H1 (cell line): ENCODE data around the gene DOCK6. TPM values are rescaled to one million over a fixed set of nuclear protein-coding genes. Genes with fewer than 3 reads are reported as not detected.

Source experiments
- CTCF ChIA-PET: fragments of 300-600 bp; sonication (Branson Sonifier 250); formaldehyde crosslinking; loops from one replicate; lab custom pipeline; 2021; ENCODE audit not compliant: partially characterized antibody; lab: Charles Lee
- POLR2A ChIA-PET: fragments of 300-600 bp; sonication (Branson Sonifier 250); formaldehyde crosslinking; loops from one replicate; lab custom pipeline; 2021; ENCODE audit warnings: inconsistent platforms; ENCODE audit not compliant: partially characterized antibody; lab: Charles Lee
- DNase-seq, 2 experiments: peaks; one replicate each; pipeline versions ENCODE4 v3.0.0 to v3.0.0-alpha.2; 2010 to 2022; ENCODE audit warnings: low spot score in 2 of 2, low read depth in 1 of 2, mixed read lengths in 1 of 2
- FAIRE-seq: peaks from 2 replicates; lab custom pipeline; 2011; peaks lifted over from hg19 to GRCh38; lab: Jason Lieb, UNC
- H2AFZ ChIP-seq: 2 replicates; pipeline ENCODE4 v1.8.1; 2012; ENCODE audit warnings: low read length, inconsistent platforms
- H2AK5ac ChIP-seq: 2 replicates; pipeline ENCODE4 v1.6.1; 2013; ENCODE audit warnings: low read depth, low read length
- H2BK120ac ChIP-seq: replicated peaks from 2 replicates; pipeline ENCODE3; 2013; ENCODE audit warnings: low read depth, low read length, inconsistent platforms
- H2BK12ac ChIP-seq: 2 replicates; pipeline ENCODE4 v1.6.1; 2013; ENCODE audit warnings: low read depth, low read length
- H2BK15ac ChIP-seq: 2 replicates; pipeline ENCODE4 v1.6.1; 2013; ENCODE audit warnings: low read length
- H2BK20ac ChIP-seq: 2 replicates; pipeline ENCODE4 v1.6.1; 2013; ENCODE audit warnings: low read length
- H2BK5ac ChIP-seq: 2 replicates; pipeline ENCODE4 v1.6.1; 2013; ENCODE audit warnings: low read depth, low read length
- H3K14ac ChIP-seq: 2 replicates; pipeline ENCODE4 v1.6.1; 2013; ENCODE audit warnings: inconsistent platforms; ENCODE audit not compliant: insufficient read length
- H3K18ac ChIP-seq: 2 replicates; pipeline ENCODE4 v1.6.1; 2013; ENCODE audit warnings: low read length; ENCODE audit errors: extremely low read depth
- H3K23ac ChIP-seq: 2 replicates; pipeline ENCODE4 v1.6.1; 2013; ENCODE audit warnings: inconsistent platforms; ENCODE audit not compliant: insufficient read length
- H3K23me2 ChIP-seq: 2 replicates; pipeline ENCODE4 v1.6.1; 2013; ENCODE audit warnings: low read depth, low read length
- H3K27ac ChIP-seq: 2 replicates; pipeline ENCODE4 v1.6.1; 2011; ENCODE audit warnings: low read depth, low read length, inconsistent platforms
- H3K27me3 ChIP-seq, 4 experiments: replicated peaks in 1 of 4; 1 replicate in 1 of 4; 2 replicates in 3 of 4; pipeline versions ENCODE4 v1.6.1 to v1.8.1; 2011 to 2013; ENCODE audit warnings: low read length in 3 of 4, mild to moderate bottlenecking in 3 of 4, inconsistent platforms in 2 of 4, mixed read lengths in 2 of 4, moderate library complexity in 1 of 4; ENCODE audit not compliant: control insufficient read depth in 3 of 4, insufficient read depth in 3 of 4; ENCODE audit errors: extremely low read depth in 1 of 4
- H3K36me3 ChIP-seq, 4 experiments: 2 replicates each; pipeline versions ENCODE4 v1.6.1 to v1.8.1; 2011 to 2013; ENCODE audit warnings: mild to moderate bottlenecking in 4 of 4, low read length in 3 of 4, moderate library complexity in 2 of 4, control low read depth in 1 of 4, inconsistent platforms in 1 of 4; ENCODE audit not compliant: insufficient read depth in 4 of 4, control insufficient read depth in 2 of 4
- H3K4ac ChIP-seq: replicated peaks from 2 replicates; pipeline ENCODE3; 2013; ENCODE audit warnings: low read length, low read depth, mixed read lengths, inconsistent platforms; ENCODE audit not compliant: insufficient read length
- H3K4me1 ChIP-seq, 4 experiments: replicated peaks in 1 of 4; 1 replicate in 1 of 4; 2 replicates in 3 of 4; pipeline versions ENCODE4 v1.6.1 to v1.8.1; 2011 to 2013; ENCODE audit warnings: low read length in 3 of 4, inconsistent platforms in 2 of 4, mixed read lengths in 1 of 4; ENCODE audit not compliant: insufficient read depth in 4 of 4, control insufficient read depth in 3 of 4
- H3K4me2 ChIP-seq, 2 experiments: 2 replicates each; pipeline versions ENCODE4 v1.6.1 to v1.8.1; 2011 to 2013; ENCODE audit warnings: low read depth in 2 of 2, low read length in 2 of 2, control low read depth in 1 of 2, inconsistent platforms in 1 of 2, mild to moderate bottlenecking in 1 of 2; ENCODE audit not compliant: insufficient read depth in 1 of 2
- H3K4me3 ChIP-seq, 4 experiments: fragments of 200-600, 300-600 bp in 1 of 4; sonication (generic), shearing (Covaris generic), sonication (Bioruptor Twin) in 1 of 4; 2 replicates each; pipeline versions ENCODE4 v1.5.1 to v1.8.1; 2011 to 2016; ENCODE audit warnings: low read length in 4 of 4, low read depth in 3 of 4, control low read depth in 2 of 4, inconsistent platforms in 2 of 4, mild to moderate bottlenecking in 2 of 4, mixed read lengths in 1 of 4, moderate library complexity in 1 of 4; ENCODE audit not compliant: insufficient read depth in 2 of 4; ENCODE audit errors: extremely low read depth in 1 of 4
- H3K56ac ChIP-seq: replicated peaks from 2 replicates; pipeline ENCODE3; 2013; ENCODE audit warnings: low read depth, mild to moderate bottlenecking, mixed read lengths, low read length, inconsistent platforms; ENCODE audit not compliant: insufficient read length
- H3K79me1 ChIP-seq: 2 replicates; pipeline ENCODE4 v1.6.1; 2013; ENCODE audit warnings: low read depth, low read length, control low read depth
- H3K79me2 ChIP-seq, 2 experiments: 2 replicates each; pipeline versions ENCODE4 v1.6.1 to v1.8.1; 2012 to 2013; ENCODE audit warnings: low read length in 2 of 2, mild to moderate bottlenecking in 2 of 2, inconsistent platforms in 1 of 2; ENCODE audit not compliant: insufficient read depth in 2 of 2, control insufficient read depth in 1 of 2
- H3K9ac ChIP-seq, 4 experiments: replicated peaks in 1 of 4; 1 replicate in 1 of 4; 2 replicates in 3 of 4; pipeline versions ENCODE4 v1.6.1 to v1.8.1; 2011 to 2013; ENCODE audit warnings: low read depth in 3 of 4, low read length in 3 of 4, control low read depth in 2 of 4, mild to moderate bottlenecking in 2 of 4, moderate library complexity in 2 of 4, inconsistent platforms in 1 of 4; ENCODE audit errors: extremely low read depth in 1 of 4
- H3K9me3 ChIP-seq, 2 experiments: 2 replicates each; pipeline versions ENCODE4 v1.6.1 to v1.8.1; 2012 to 2013; ENCODE audit warnings: mild to moderate bottlenecking in 2 of 2, moderate library complexity in 2 of 2, control low read depth in 1 of 2, inconsistent platforms in 1 of 2, low read depth in 1 of 2, low read length in 1 of 2, mixed read lengths in 1 of 2; ENCODE audit not compliant: insufficient read depth in 2 of 2
- H4K20me1 ChIP-seq, 2 experiments: replicated peaks in 1 of 2; 2 replicates each; pipeline versions ENCODE3 to v1.8.1; 2011 to 2013; ENCODE audit warnings: inconsistent platforms in 2 of 2, low read length in 2 of 2, mild to moderate bottlenecking in 1 of 2; ENCODE audit not compliant: insufficient read depth in 2 of 2, control insufficient read depth in 1 of 2
- H4K5ac ChIP-seq: 2 replicates; pipeline ENCODE4 v1.6.1; 2013; ENCODE audit warnings: low read length, low read depth, mixed read lengths, inconsistent platforms; ENCODE audit not compliant: insufficient read length
- H4K8ac ChIP-seq: 2 replicates; pipeline ENCODE4 v1.8.0; 2013; ENCODE audit warnings: mild to moderate bottlenecking, moderate library complexity, low read length, inconsistent platforms; ENCODE audit not compliant: insufficient read depth; ENCODE audit errors: extremely low read depth
- H4K91ac ChIP-seq: replicated peaks from 2 replicates; pipeline ENCODE3; 2013; ENCODE audit warnings: low read length, mixed read lengths, inconsistent platforms; ENCODE audit not compliant: insufficient read length
- ATF3 ChIP-seq: IDR thresholded peaks from 2 replicates; pipeline ENCODE4 v1.6.1; 2011; ENCODE audit warnings: low read depth, mild to moderate bottlenecking, low read length; ENCODE audit not compliant: insufficient read depth
- BCL11A ChIP-seq, 2 experiments: IDR thresholded peaks; one replicate each; pipeline ENCODE4 v1.6.1; 2011; ENCODE audit warnings: low read depth in 2 of 2, low read length in 2 of 2, mild to moderate bottlenecking in 2 of 2
- BRCA1 ChIP-seq: IDR thresholded peaks from 2 replicates; pipeline ENCODE4 v1.6.1; 2012; ENCODE audit warnings: low read depth, low read length, improper control_type of control experiment
- EP300 ChIP-seq, 2 experiments: IDR thresholded peaks; 1 replicate in 1 of 2; 2 replicates in 1 of 2; pipeline ENCODE4 v1.6.1; 2011 to 2012; ENCODE audit warnings: low read depth in 2 of 2, low read length in 2 of 2, mild to moderate bottlenecking in 2 of 2, borderline replicate concordance in 1 of 2, inconsistent platforms in 1 of 2, moderate library complexity in 1 of 2
- GABPA ChIP-seq: IDR thresholded peaks from 2 replicates; pipeline ENCODE4 v1.6.1; 2011; ENCODE audit warnings: mild to moderate bottlenecking, low read length, moderate library complexity, borderline replicate concordance; ENCODE audit not compliant: insufficient read depth
- KDM5A ChIP-seq: fragments of 200-600 bp; IDR thresholded peaks from 2 replicates; pipeline ENCODE4 v1.7.1; 2012; ENCODE audit warnings: mild to moderate bottlenecking, low read length, inconsistent platforms, mixed read lengths
- MAFK ChIP-seq: IDR thresholded peaks from 2 replicates; pipeline ENCODE4 v1.6.1; 2012; ENCODE audit warnings: low read depth, mild to moderate bottlenecking, improper control_type of control experiment, low read length
- RBBP5 ChIP-seq: IDR thresholded peaks from 2 replicates; pipeline ENCODE4 v1.7.1; 2012; ENCODE audit warnings: low read depth, mild to moderate bottlenecking, inconsistent platforms, low read length, moderate library complexity, borderline replicate concordance
- RXRA ChIP-seq: IDR thresholded peaks from 2 replicates; pipeline ENCODE4 v1.6.1; 2011; ENCODE audit warnings: low read depth, mild to moderate bottlenecking, low read length, moderate library complexity; ENCODE audit not compliant: insufficient read depth
- SIN3A ChIP-seq, 2 experiments: IDR thresholded peaks in 1 of 2; conservative IDR thresholded peaks in 1 of 2; 2 replicates each; pipeline ENCODE4 v1.6.1; 2011 to 2012; ENCODE audit warnings: low read length in 2 of 2, improper control_type of control experiment in 1 of 2, low read depth in 1 of 2, mild to moderate bottlenecking in 1 of 2
- SP4 ChIP-seq: IDR thresholded peaks from 2 replicates; pipeline ENCODE4 v1.6.1; 2012; ENCODE audit warnings: low read length, inconsistent platforms
- TEAD4 ChIP-seq: IDR thresholded peaks from 2 replicates; pipeline ENCODE4 v1.6.1; 2012; ENCODE audit warnings: low read depth, low read length, inconsistent platforms, mixed read lengths
- YY1 ChIP-seq: IDR thresholded peaks from 2 replicates; pipeline ENCODE4 v1.6.1; 2011; ENCODE audit warnings: low read depth, mild to moderate bottlenecking, low read length
- WGBS, 2 experiments: shearing (Covaris generic) in 1 of 2; methylation state at CpG; one replicate each; pipeline versions ENCODE4 v1.1.6 to v1.1.7; 2013 to 2015; ENCODE audit warnings: low lambda C conversion rate in 2 of 2, mixed read lengths in 2 of 2, inconsistent platforms in 1 of 2, low coverage in 1 of 2, missing lambda C conversion rate in 1 of 2; ENCODE audit not compliant: insufficient replicate concordance in 2 of 2, insufficient coverage in 1 of 2, insufficient read length in 1 of 2; ENCODE audit errors: extremely low coverage in 1 of 2, missing lambda C conversion rate in 1 of 2; 5-methylcytosine and 5-hydroxymethylcytosine counted together
- polyA plus RNA-seq, 7 experiments: library from polyadenylated mRNA; depleted of rRNA in 3 of 7; stranded (reverse) in 5 of 7; unstranded in 2 of 7; fragments of >200 nt in 5 of 7; fragments of 200-250 nt in 2 of 7; gene quantifications; 1 replicate in 5 of 7; 2 replicates in 1 of 7; 4 replicates in 1 of 7; pipeline versions ENCODE4 v1.2.1 to v1.2.3, GENCODE V29; 2011 to 2013; ENCODE audit warnings: missing spikeins in 2 of 7, mixed read lengths in 2 of 7
- total RNA-seq: library from RNA; stranded (reverse); fragmentation: NEBNext Ultra II Directional; extraction: Animal tissue kit (Norgen Biotek cat#: 25700); gene quantifications from 2 replicates; pipeline ENCODE4 v1.2.1, GENCODE V29; 2021

Gene DOCK6
- total and polyA plus RNA-seq, 2 of the 8 experiments (the other 6 are each of a cell fraction or from before 2014, with no cell fraction given) = 25.5 to 54.7 TPM

DNA sequence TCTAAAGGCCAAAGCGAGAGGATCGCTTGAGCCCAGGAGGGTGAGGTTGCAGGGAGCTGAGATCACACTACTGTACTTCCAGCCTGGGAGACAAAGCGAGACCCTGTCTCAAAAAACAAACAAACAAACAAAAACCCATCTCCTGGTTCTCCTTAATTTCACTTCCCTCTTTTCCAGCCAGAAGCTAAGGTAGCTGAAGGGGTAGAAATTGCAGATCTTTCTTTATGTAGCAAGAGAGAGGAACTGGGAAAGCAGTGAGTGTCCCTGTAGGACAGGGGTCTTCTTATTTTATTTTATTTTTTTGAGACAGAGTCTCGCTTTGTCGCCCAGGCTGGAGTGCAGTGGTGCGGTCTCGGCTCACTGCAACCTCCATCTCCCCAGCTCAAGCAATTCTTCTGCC, 29.1 kb upstream of the DOCK6 start:
- Histone ChIP-seq H3K4ac (no peak overlapping the region), H3K23me2 (no peaks in the 10 kb centered on the region; the same call in 1 of the 2 replicates), H2BK20ac (no peak overlapping the region), H4K8ac (no peak overlapping the region), H4K20me1 (no peaks in the 10 kb centered on the region), H3K4me1 (peaks cover 0 to 6% (median 2%) of the 10 kb centered on the region in 4 experiments; a peak in 4 of 7 replicates), H3K18ac (no peak overlapping the region), H3K27me3 (no peaks in the 10 kb centered on the region; a peak in 2 of 7 replicates), H2BK15ac (no peak overlapping the region), H2BK12ac (no peak overlapping the region), H3K27ac (no peak overlapping the region), H3K9ac (no peak overlapping the region), H4K91ac (no peak overlapping the region), H3K23ac (no peak overlapping the region), H2AK5ac (no peak overlapping the region), H3K56ac (no peak overlapping the region), H4K5ac (no peak overlapping the region), H2BK120ac (no peak overlapping the region), H2AFZ (no peak overlapping the region)
- FAIRE-seq (no peak), DNase-seq (no peak)
- ChIA-PET POLR2A (interaction anchor here (0.9 kb wide), 1 partner anchor 92 kb away, joined by 3 read pairs; the partner anchor contains the start of gene EPOR), CTCF (interaction anchor here (0.6 to 1.9 kb wide), 8 partner anchors 10 to 1264 kb away, joined by 3 to 6 read pairs (median 3); partner anchors contain the start of gene SWSAP1)
- WGBS, 2 experiments = 97% methylated on average over 7 of the region's 7 CpGs; no CpG with 5 or more reads in 1 of the 2 experiments
- TF ChIP-seq GABPA = no peak
- TF ChIP-seq BCL11A (IDR thresholded peaks at IDR 0.05; ENCODE audit: low read depth in 2 of 2, low read length in 2 of 2) = no peak
- TF ChIP-seq YY1 = no peak
- no peak for TF ChIP-seq SP4
- TF ChIP-seq RBBP5 = no peak
- TF ChIP-seq MAFK = no peak
- TF ChIP-seq SIN3A (conservative IDR thresholded peaks at IDR 0.05 in 1 of 2, IDR thresholded peaks at IDR 0.05 in 1 of 2; ENCODE audit: low read depth in 1 of 2, low read length in 2 of 2) = no peak
- no peak for TF ChIP-seq BRCA1
- no peak for TF ChIP-seq RXRA
- no peak for TF ChIP-seq TEAD4
- TF ChIP-seq KDM5A = no peak
- no peak for TF ChIP-seq EP300 (IDR thresholded peaks at IDR 0.05; ENCODE audit: borderline replicate concordance in 1 of 2, low read depth in 2 of 2, low read length in 2 of 2)
- no peak for TF ChIP-seq ATF3
- TF ChIP-seq, all 59 proteins: peak for 0
- Histone ChIP-seq H3K36me3 (no peaks in the 10 kb centered on the region), H2BK5ac (no peak overlapping the region), H3K9me3 (no peaks in the 10 kb centered on the region), H3K79me1 (no peaks in the 10 kb centered on the region), H3K4me2 (no peak overlapping the region), H3K14ac (no peak overlapping the region), H3K79me2 (no peaks in the 10 kb centered on the region), H3K4me3 (no peak overlapping the region)
